Epithelial cell of proximal tubule (primary cell): ENCODE results near the gene NEU3. TPM values are rescaled to one million over a fixed set of nuclear protein-coding genes. Genes with fewer than 3 reads are reported as not detected.

Source experiments
- DNase-seq: peaks from one replicate; pipeline ENCODE4 v3.0.0-alpha.2; 2011; ENCODE audit warnings: low read depth
- H3K4me3 ChIP-seq: 2 replicates; pipeline ENCODE4 v1.5.1; 2011; ENCODE audit warnings: low read depth, mild to moderate bottlenecking, low read length
- CTCF ChIP-seq: conservative IDR thresholded peaks from 2 replicates; pipeline ENCODE4 v1.5.1; 2012; ENCODE audit warnings: low read depth, mild to moderate bottlenecking, low read length
- total RNA-seq: library from RNA; depleted of rRNA; stranded (reverse); fragments of >200 nt; gene quantifications from 2 replicates; pipeline ENCODE4 v1.2.3, GENCODE V29; 2015

Gene NEU3
- total RNA-seq, 1 donor from 2014 or later = 4.5 TPM

GRCh38 chr11:75050516-75050915 is 61.8 kb downstream of the NEU3 start:
- no peak overlapping the region for H3K4me3 ChIP-seq
- no peak for TF ChIP-seq CTCF

GRCh38 chr11:75051043-75051442 is 62.3 kb downstream of the NEU3 start:
- H3K4me3 ChIP-seq = no peak overlapping the region
- TF ChIP-seq CTCF = no peak
- no peak for DNase-seq

More at GRCh38 chr11:75050516-75050915, 61.8 kb downstream of the NEU3 start:
- no peak for DNase-seq

DNA sequence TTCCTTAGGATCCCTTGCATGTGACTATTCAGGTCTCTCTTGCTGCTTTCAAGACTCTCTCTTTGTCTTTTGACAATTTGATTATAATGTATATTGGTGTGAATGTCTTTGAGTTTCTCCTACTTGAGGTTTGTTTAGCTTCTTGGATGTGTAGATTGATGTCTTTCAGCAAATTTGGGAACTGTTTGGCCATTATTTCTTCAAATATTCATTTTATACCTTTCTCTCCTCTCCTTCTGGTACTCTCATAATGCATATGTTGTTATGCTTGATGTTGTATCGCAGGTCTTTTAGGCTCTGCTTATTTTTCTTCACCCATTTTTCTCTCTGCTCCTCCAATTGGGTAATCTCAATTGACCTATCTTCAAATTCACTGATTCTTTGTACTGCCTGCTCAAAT is 63.7 kb downstream of the NEU3 start:
- H3K4me3 ChIP-seq = no peak overlapping the region
- DNase-seq = no peak
- TF ChIP-seq CTCF = no peak

GRCh38 chr11:75055511-75055910 is 66.8 kb downstream of the NEU3 start:
- no peak overlapping the region for H3K4me3 ChIP-seq
- TF ChIP-seq CTCF = no peak
- no peak for DNase-seq

GRCh38 chr11:75056814-75057213 is 68.1 kb downstream of the NEU3 start:
- DNase-seq = no peak
- no peak overlapping the region for H3K4me3 ChIP-seq
- no peak for TF ChIP-seq CTCF

- H3K4me3 ChIP-seq = no peak overlapping the region
- DNase-seq = no peak
- no peak for TF ChIP-seq CTCF
These were observed 70.6 kb downstream of the NEU3 start for GRCh38 chr11:75059299-75059698.

DNA sequence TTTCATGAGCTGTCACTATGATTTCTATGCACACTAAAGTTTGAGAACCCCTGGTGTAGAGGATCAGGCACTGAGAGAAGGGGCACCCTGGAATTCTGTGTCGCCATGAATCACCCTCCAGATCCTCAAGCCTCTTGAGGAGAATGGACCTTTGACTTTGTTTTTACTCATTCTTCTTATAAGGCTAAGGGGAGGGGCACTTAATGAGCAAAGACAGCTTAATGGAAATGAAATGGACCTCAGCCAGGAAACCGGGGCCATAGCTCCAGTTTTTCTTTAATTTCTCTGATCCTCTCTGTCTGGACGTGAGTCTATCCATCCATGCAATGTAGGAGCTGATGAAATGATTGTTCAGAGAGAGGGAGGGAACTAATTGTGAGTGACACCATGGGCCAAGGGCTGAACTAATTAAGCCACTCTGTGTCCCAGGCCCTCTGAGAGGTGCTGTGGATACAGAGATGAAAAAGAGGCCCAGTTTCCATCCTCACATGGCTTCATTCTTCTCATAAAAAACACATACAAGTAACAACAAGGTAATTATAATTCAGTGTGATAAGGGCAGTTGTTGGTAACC is 75.1 kb downstream of the NEU3 start:
- H3K4me3 ChIP-seq = no peak overlapping the region
- TF ChIP-seq CTCF = no peak
- DNase-seq = peak; percentile 68
